Measurements from ENCODE around the gene IFI27L1. TPM values are rescaled to one million over a fixed set of nuclear protein-coding genes. Genes with fewer than 3 reads are reported as not detected.

IFI27L1 gene
- total RNA-seq = 26.4 TPM
- polyA plus RNA-seq = 16.7 TPM
- long read RNA-seq, donor 1 = 0 reads
- long read RNA-seq, donor 2 = 0 reads
- long read RNA-seq, donor 3, transcript IFI27L1-209 (5 exons, 680 nt) = major isoform, 5 of 13 reads
- long read RNA-seq, donor 3, partial matches to known transcripts = 0 of 13 reads
- long read RNA-seq, donor 3, other reads (novel, unspliced or antisense) = 5 of 13 reads
- long read RNA-seq, donor 4, partial matches to known transcripts = 0 of 3 reads
- long read RNA-seq, donor 4, other reads (novel, unspliced or antisense) = 0 of 3 reads
- long read RNA-seq, donor 5, transcript IFI27L1-209 (5 exons, 680 nt) = major isoform, 6 of 6 reads
- long read RNA-seq, donor 5, partial matches to known transcripts = 0 of 6 reads
- long read RNA-seq, donor 5, other reads (novel, unspliced or antisense) = 0 of 6 reads
- long read RNA-seq, donor 6, partial matches to known transcripts = 0 of 3 reads
- long read RNA-seq, donor 6, other reads (novel, unspliced or antisense) = 0 of 3 reads
- long read RNA-seq, donor 7, partial matches to known transcripts = 9 of 13 reads
- long read RNA-seq, donor 7, other reads (novel, unspliced or antisense) = 0 of 13 reads
- long read RNA-seq, donor 8, partial matches to known transcripts = 0 of 2 reads
- long read RNA-seq, donor 8, other reads (novel, unspliced or antisense) = 0 of 2 reads
- long read RNA-seq, donor 9, partial matches to known transcripts = 6 of 9 reads
- long read RNA-seq, donor 9, other reads (novel, unspliced or antisense) = 0 of 9 reads
- long read RNA-seq, donor 10, partial matches to known transcripts = 0 of 4 reads
- long read RNA-seq, donor 10, other reads (novel, unspliced or antisense) = 0 of 4 reads

DNA sequence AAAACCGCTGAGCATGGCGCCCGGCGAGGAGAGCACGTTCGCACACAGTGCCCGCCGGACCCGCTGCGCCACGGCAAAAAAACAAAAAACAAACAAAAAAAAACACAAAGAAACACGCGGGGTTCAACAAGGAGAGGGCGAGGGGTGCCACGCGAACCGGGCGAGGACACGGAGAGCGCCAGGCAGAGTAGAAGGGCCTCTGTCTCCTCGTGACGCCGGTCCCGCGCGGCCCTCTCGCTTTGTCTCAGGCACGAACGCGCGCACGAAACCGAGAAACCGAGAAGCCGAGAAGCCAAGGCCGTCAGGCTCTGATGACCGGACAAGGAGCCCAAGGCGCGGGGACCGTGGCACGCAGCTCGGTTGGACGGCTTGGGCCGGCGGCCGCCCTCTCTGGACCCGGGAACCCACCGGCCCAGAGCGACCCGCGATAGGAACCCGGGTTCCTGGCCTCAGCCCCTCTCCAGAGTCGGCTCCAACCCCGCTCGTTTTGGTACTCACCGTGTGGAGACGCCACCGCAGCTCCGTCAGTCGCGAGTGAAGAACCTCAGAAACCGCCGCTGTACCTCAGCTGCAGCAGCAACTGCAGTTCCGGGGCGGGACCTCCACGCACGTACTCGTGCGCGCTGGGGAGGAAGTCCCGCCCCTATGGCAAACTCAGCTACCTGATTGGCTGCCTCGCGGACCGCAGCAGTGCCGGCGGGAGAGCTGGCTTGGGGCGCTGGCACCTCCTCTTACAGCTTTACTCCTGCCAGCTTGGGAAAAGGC, at the start of gene IFI27L1, which contains the start of gene DDX24:
Gene IFI27L1, plus strand, starts transcription at position 690 of the 765 bp plus-strand sequence. CDS start 15,628 bp downstream, outside the sequence.
Gene DDX24, minus strand, starts transcription at position 582 of the 765 bp plus-strand sequence. CDS start 1,460 bp downstream, outside the sequence.
- under 1% methylated on average over 77 of the region's 77 CpGs for WGBS
- peaks cover 21 to 24% of the 10 kb centered on the region in 2 donors for H3K4me1 ChIP-seq (ENCODE audit: control insufficient read depth in 2 of 2, insufficient read depth in 2 of 2, low read length in 2 of 2)

DNA sequence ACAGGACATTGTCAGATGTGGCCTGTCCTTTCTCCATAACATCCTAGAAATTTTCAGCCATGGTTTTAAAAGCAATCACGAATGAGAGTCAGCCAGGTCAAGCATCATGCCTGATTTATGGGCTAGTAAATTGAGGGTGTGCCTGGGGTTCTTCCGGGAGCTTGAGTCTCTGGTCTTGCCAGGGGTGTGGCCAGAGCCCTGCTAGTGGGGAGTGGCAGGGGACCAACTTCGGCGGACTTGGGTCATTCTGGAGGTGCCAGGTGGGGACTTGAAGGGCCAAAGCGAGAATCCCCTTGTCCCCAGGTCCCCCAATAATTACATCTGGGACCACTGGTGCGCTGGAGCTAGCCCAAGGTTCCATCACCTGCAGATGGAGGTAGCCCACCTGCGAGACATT, 49.2 kb upstream of the IFI27L1 start:
- Histone ChIP-seq H3K4me1 (ENCODE audit: control insufficient read depth in 2 of 2, insufficient read depth in 2 of 2, low read length in 2 of 2) (no peaks in the 10 kb centered on the region), H3K36me3 (ENCODE audit: control insufficient read depth in 2 of 2, insufficient read depth in 2 of 2, low read length in 1 of 2) (no peaks in the 10 kb centered on the region)
- 90% methylated on average over 7 of the region's 7 CpGs for WGBS

More for the DNA sequence above, at the start of gene IFI27L1, which contains the start of gene DDX24:
- H3K9me3 ChIP-seq (ENCODE audit: control insufficient read depth in 2 of 2, insufficient read depth in 1 of 2, low read length in 1 of 2) = no peaks in the 10 kb centered on the region
- H3K27ac ChIP-seq (ENCODE audit: low read depth in 1 of 2, low read length in 1 of 2) = peak within 1 kb of the TSS; percentile 94 to 98
- peak; percentile 89 to 98 (median 95) for DNase-seq (ENCODE audit: low read depth in 6 of 9, low spot score in 9 of 9)
- H3K4me3 ChIP-seq (ENCODE audit: low read length in 2 of 2) = peak within 1 kb of the TSS; percentile 96 to 99
- H3K27me3 ChIP-seq (ENCODE audit: control insufficient read depth in 2 of 2, insufficient read depth in 1 of 2, low read length in 1 of 2) = no peaks in the 10 kb centered on the region
- peaks cover 12 to 19% of the 10 kb centered on the region in 2 donors for H3K36me3 ChIP-seq (ENCODE audit: control insufficient read depth in 2 of 2, insufficient read depth in 2 of 2, low read length in 1 of 2)

GRCh38 chr14:94034886-94035285, 46.2 kb upstream of the IFI27L1 start:
- no peak overlapping the region for H3K27ac ChIP-seq (ENCODE audit: low read depth in 1 of 2, low read length in 1 of 2)
- no peaks in the 10 kb centered on the region for H3K36me3 ChIP-seq (ENCODE audit: control insufficient read depth in 2 of 2, insufficient read depth in 2 of 2, low read length in 1 of 2)
- DNase-seq (ENCODE audit: low read depth in 6 of 9, low spot score in 9 of 9) = no peak
- no peak overlapping the region for H3K4me3 ChIP-seq (ENCODE audit: low read length in 2 of 2)
- WGBS = 95% methylated on average over 3 of the region's 3 CpGs
- H3K27me3 ChIP-seq (ENCODE audit: control insufficient read depth in 2 of 2, insufficient read depth in 1 of 2, low read length in 1 of 2) = no peaks in the 10 kb centered on the region
- no peaks in the 10 kb centered on the region for H3K4me1 ChIP-seq (ENCODE audit: control insufficient read depth in 2 of 2, insufficient read depth in 2 of 2, low read length in 2 of 2)
- H3K9me3 ChIP-seq (ENCODE audit: control insufficient read depth in 2 of 2, insufficient read depth in 1 of 2, low read length in 1 of 2) = no peaks in the 10 kb centered on the region

More for the DNA sequence above, 49.2 kb upstream of the IFI27L1 start:
- Histone ChIP-seq H3K27me3 (ENCODE audit: control insufficient read depth in 2 of 2, insufficient read depth in 1 of 2, low read length in 1 of 2) (peaks cover 0 to 12% of the 10 kb centered on the region in 2 donors), H3K27ac (ENCODE audit: low read depth in 1 of 2, low read length in 1 of 2) (no peak overlapping the region), H3K4me3 (ENCODE audit: low read length in 2 of 2) (no peak overlapping the region), H3K9me3 (ENCODE audit: control insufficient read depth in 2 of 2, insufficient read depth in 1 of 2, low read length in 1 of 2) (no peaks in the 10 kb centered on the region)
- no peak for DNase-seq (ENCODE audit: low read depth in 6 of 9, low spot score in 9 of 9)

- Histone ChIP-seq H3K36me3 (ENCODE audit: control insufficient read depth in 2 of 2, insufficient read depth in 2 of 2, low read length in 1 of 2) (no peaks in the 10 kb centered on the region), H3K9me3 (ENCODE audit: control insufficient read depth in 2 of 2, insufficient read depth in 1 of 2, low read length in 1 of 2) (no peaks in the 10 kb centered on the region), H3K4me1 (ENCODE audit: control insufficient read depth in 2 of 2, insufficient read depth in 2 of 2, low read length in 2 of 2) (no peaks in the 10 kb centered on the region), H3K4me3 (ENCODE audit: low read length in 2 of 2) (no peak overlapping the region), H3K27me3 (ENCODE audit: control insufficient read depth in 2 of 2, insufficient read depth in 1 of 2, low read length in 1 of 2) (no peaks in the 10 kb centered on the region), H3K27ac (ENCODE audit: low read depth in 1 of 2, low read length in 1 of 2) (no peak overlapping the region)
- WGBS = 43% methylated on average over 12 of the region's 12 CpGs
- DNase-seq (ENCODE audit: low read depth in 6 of 9, low spot score in 9 of 9) = peak; percentile 21 to 85 (median 62)
Measured at GRCh38 chr14:94036313-94037167, 44.6 kb upstream of the IFI27L1 start.

GRCh38 chr14:94037954-94038353, 43.2 kb upstream of the IFI27L1 start:
- WGBS = 95% methylated on average over 9 of the region's 9 CpGs
- no peaks in the 10 kb centered on the region for H3K36me3 ChIP-seq (ENCODE audit: control insufficient read depth in 2 of 2, insufficient read depth in 2 of 2, low read length in 1 of 2)
- no peak overlapping the region for H3K4me3 ChIP-seq (ENCODE audit: low read length in 2 of 2)
- H3K27ac ChIP-seq (ENCODE audit: low read depth in 1 of 2, low read length in 1 of 2) = no peak overlapping the region
- H3K4me1 ChIP-seq (ENCODE audit: control insufficient read depth in 2 of 2, insufficient read depth in 2 of 2, low read length in 2 of 2) = no peaks in the 10 kb centered on the region
- H3K27me3 ChIP-seq (ENCODE audit: control insufficient read depth in 2 of 2, insufficient read depth in 1 of 2, low read length in 1 of 2) = no peaks in the 10 kb centered on the region
- no peak for DNase-seq (ENCODE audit: low read depth in 6 of 9, low spot score in 9 of 9)
- no peaks in the 10 kb centered on the region for H3K9me3 ChIP-seq (ENCODE audit: control insufficient read depth in 2 of 2, insufficient read depth in 1 of 2, low read length in 1 of 2)

GRCh38 chr14:94038510-94038909, 42.6 kb upstream of the IFI27L1 start:
- WGBS = 95% methylated on average over 7 of the region's 7 CpGs
- H3K27me3 ChIP-seq (ENCODE audit: control insufficient read depth in 2 of 2, insufficient read depth in 1 of 2, low read length in 1 of 2) = no peaks in the 10 kb centered on the region
- H3K9me3 ChIP-seq (ENCODE audit: control insufficient read depth in 2 of 2, insufficient read depth in 1 of 2, low read length in 1 of 2) = no peaks in the 10 kb centered on the region
- no peaks in the 10 kb centered on the region for H3K4me1 ChIP-seq (ENCODE audit: control insufficient read depth in 2 of 2, insufficient read depth in 2 of 2, low read length in 2 of 2)
- no peaks in the 10 kb centered on the region for H3K36me3 ChIP-seq (ENCODE audit: control insufficient read depth in 2 of 2, insufficient read depth in 2 of 2, low read length in 1 of 2)
- H3K4me3 ChIP-seq (ENCODE audit: low read length in 2 of 2) = no peak overlapping the region
- no peak for DNase-seq (ENCODE audit: low read depth in 6 of 9, low spot score in 9 of 9)
- H3K27ac ChIP-seq (ENCODE audit: low read depth in 1 of 2, low read length in 1 of 2) = no peak overlapping the region

- no peaks in the 10 kb centered on the region for H3K4me1 ChIP-seq (ENCODE audit: control insufficient read depth in 2 of 2, insufficient read depth in 2 of 2, low read length in 2 of 2)
- H3K27ac ChIP-seq (ENCODE audit: low read depth in 1 of 2, low read length in 1 of 2) = no peak overlapping the region
- 97% methylated on average over 11 of the region's 11 CpGs for WGBS
- H3K4me3 ChIP-seq (ENCODE audit: low read length in 2 of 2) = no peak overlapping the region
- DNase-seq (ENCODE audit: low read depth in 6 of 9, low spot score in 9 of 9) = no peak
- H3K36me3 ChIP-seq (ENCODE audit: control insufficient read depth in 2 of 2, insufficient read depth in 2 of 2, low read length in 1 of 2) = peaks cover 0 to 4% of the 10 kb centered on the region in 2 donors
- H3K27me3 ChIP-seq (ENCODE audit: control insufficient read depth in 2 of 2, insufficient read depth in 1 of 2, low read length in 1 of 2) = no peaks in the 10 kb centered on the region
- H3K9me3 ChIP-seq (ENCODE audit: control insufficient read depth in 2 of 2, insufficient read depth in 1 of 2, low read length in 1 of 2) = no peaks in the 10 kb centered on the region
Measured at GRCh38 chr14:94038921-94039629, 42.0 kb upstream of the IFI27L1 start.

Data from thymus (tissue), 14 donors.